Stimulated activated CD4-positive, alpha-beta T cell treated with anti-CD3 and anti-CD28 coated beads, Interleukin-15, amount 100 ng/mL, for 24 hours (primary cell): ENCODE data around the gene RECQL5.
"Not testable (repeated sequence)": the region's sequence is repeated elsewhere in the genome, so short reads cannot be mapped to it uniquely, and the experiment has no call there.

Source experiments
- DNase-seq: peaks from one replicate; pipeline ENCODE4 v3.0.0-alpha.2; 2020

Gene RECQL5

GRCh38 chr17:75645889-75646637 lies 20.9 kb downstream of the RECQL5 start:
- no peak for DNase-seq

- no peak for DNase-seq
Observed at GRCh38 chr17:75645501-75645888, 21.5 kb downstream of the RECQL5 start.

GRCh38 chr17:75643643-75644017 lies 23.3 kb downstream of the RECQL5 start:
- DNase-seq, result no peak

- DNase-seq, result no peak
Observed at GRCh38 chr17:75642784-75643642, 23.9 kb downstream of the RECQL5 start.

- DNase-seq, result no peak
Observed at GRCh38 chr17:75642182-75642783, 24.7 kb downstream of the RECQL5 start.

- no peak for DNase-seq
Observed at GRCh38 chr17:75641343-75641742, 25.6 kb downstream of the RECQL5 start.

GRCh38 chr17:75640556-75641119 lies 26.3 kb downstream of the RECQL5 start:
- DNase-seq, result no peak

GRCh38 chr17:75639771-75640555 lies 27.0 kb downstream of the RECQL5 start:
- no peak for DNase-seq

GRCh38 chr17:75639327-75639726 lies 27.6 kb downstream of the RECQL5 start:
- DNase-seq, result no peak

GRCh38 chr17:75638893-75639292 lies 28.1 kb downstream of the RECQL5 start:
- DNase-seq, result no peak

- DNase-seq, result not testable (repeated sequence)
Observed at GRCh38 chr17:75638039-75638438, 28.9 kb downstream of the RECQL5 start.

GRCh38 chr17:75637551-75637950 lies 29.4 kb downstream of the RECQL5 start:
- DNase-seq, result no peak

GRCh38 chr17:75637143-75637538 lies 29.8 kb downstream of the RECQL5 start:
- DNase-seq, result no peak

- DNase-seq, result no peak
Observed at GRCh38 chr17:75636381-75637142, 30.4 kb downstream of the RECQL5 start.

GRCh38 chr17:75635610-75636202 lies 31.2 kb downstream of the RECQL5 start:
- no peak for DNase-seq

GRCh38 chr17:75634754-75635609 lies 32.0 kb downstream of the RECQL5 start:
- no peak for DNase-seq

GRCh38 chr17:75634376-75634740 lies 32.6 kb downstream of the RECQL5 start:
- no peak for DNase-seq

GRCh38 chr17:75633486-75634375 lies 33.2 kb downstream of the RECQL5 start:
- peak; percentile 68 for DNase-seq

GRCh38 chr17:75632863-75633485 lies 34.0 kb downstream of the RECQL5 start, which contains the start of gene SMIM5:
Gene SMIM5, plus strand, starts transcription at chr17:75633434. Its CDS starts 6,768 bp downstream, at chr17:75640202.
- DNase-seq, result peak; percentile 89
